Coronary artery (tissue), 2 donors: ENCODE results near the gene UPK1B.
"Not testable (repeated sequence)": the region's sequence is repeated elsewhere in the genome, so short reads cannot be mapped to it uniquely, and the experiment has no call there.

Experiments
- DNase-seq: peaks from one replicate; pipeline ENCODE4 v3.0.0-alpha.2; 2017; ENCODE audit warnings: low spot score
- H3K27ac ChIP-seq, 2 donors: fragments of 200-600 bp; sonication (generic); one replicate each; pipeline ENCODE4 v1.5.1; 2016 to 2019
- H3K4me3 ChIP-seq: fragments of 200-600 bp; sonication (generic); 2 replicates; pipeline ENCODE4 v1.5.1; 2016; ENCODE audit warnings: mild to moderate bottlenecking, moderate library complexity
- CTCF ChIP-seq: fragments of 200-600 bp; sonication (generic); IDR thresholded peaks from one replicate; pipeline ENCODE4 v1.5.1; 2019; ENCODE audit warnings: antibody characterized with exemption

The UPK1B gene

GRCh38 chr3:119157971-119158370, 15.4 kb upstream of the UPK1B start:
- H3K4me3 ChIP-seq = no peak overlapping the region
- H3K27ac ChIP-seq = no peak overlapping the region
- no peak for DNase-seq
- TF ChIP-seq CTCF = no peak

DNA sequence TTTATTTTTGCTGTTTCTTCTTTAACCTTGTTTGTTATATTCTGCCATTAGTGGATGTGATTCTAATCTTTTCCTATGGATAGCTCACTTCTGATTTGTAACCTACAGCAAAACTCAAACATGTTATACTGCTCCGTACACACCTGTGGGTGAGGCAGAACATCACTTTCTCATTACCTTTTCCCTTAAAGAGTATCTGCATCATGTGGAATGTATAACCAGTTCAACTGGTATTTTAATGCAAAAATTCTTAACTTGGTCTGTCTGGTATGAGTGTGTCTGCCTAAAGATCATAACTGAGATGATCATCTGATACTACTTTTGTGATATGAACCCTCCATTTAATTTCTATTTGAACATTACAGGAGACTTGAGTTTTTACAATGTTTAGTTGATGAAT, 13.0 kb upstream of the UPK1B start:
- DNase-seq = no peak
- Histone ChIP-seq H3K4me3 (no peak overlapping the region), H3K27ac (no peak overlapping the region)
- TF ChIP-seq CTCF = no peak

DNA sequence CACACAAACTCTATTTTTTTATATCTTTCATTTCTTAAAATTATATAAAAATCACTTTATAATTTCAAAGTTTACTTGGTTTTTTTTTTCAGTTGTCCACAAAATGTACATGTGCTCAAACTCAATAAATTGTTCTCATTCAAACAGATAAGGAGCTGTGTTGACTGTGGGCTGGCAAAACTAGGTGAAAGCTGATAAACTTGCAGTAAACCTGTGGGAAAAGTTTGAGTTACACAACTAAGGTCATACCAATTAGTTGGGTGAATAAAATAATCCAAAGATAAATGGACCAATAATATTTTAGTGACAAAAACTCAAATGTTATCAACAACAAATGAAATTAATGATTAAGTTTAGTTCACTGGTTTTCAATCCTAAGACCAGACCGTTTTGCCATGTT, 12.6 kb upstream of the UPK1B start:
- DNase-seq = no peak
- H3K27ac ChIP-seq = no peak overlapping the region
- H3K4me3 ChIP-seq = no peak overlapping the region
- TF ChIP-seq CTCF = no peak

DNA sequence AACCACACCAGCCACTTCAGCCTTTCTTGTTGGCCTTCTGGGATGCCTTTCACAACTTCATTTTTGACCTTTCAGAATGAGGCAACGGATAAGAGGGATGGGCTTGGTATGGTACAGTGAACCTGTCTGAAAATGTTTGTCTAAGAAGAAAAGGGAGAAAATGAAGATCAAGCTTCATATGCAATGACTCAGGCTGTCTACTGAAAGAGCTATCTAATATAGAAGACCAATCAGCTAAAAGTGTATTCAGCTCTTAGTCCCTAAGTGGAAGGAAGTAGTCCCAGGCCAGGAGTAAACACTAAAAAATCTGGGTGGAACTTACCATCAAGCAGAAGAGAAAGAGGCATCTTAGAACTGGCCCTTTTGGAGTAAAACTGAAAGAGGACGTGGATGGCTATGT, 12.2 kb upstream of the UPK1B start:
- H3K27ac ChIP-seq = no peak overlapping the region

GRCh38 chr3:119164745-119165144, 8.7 kb upstream of the UPK1B start:
- H3K4me3 ChIP-seq, DNase-seq, H3K27ac ChIP-seq: not testable (repeated sequence)

More for the DNA sequence above, 12.2 kb upstream of the UPK1B start:
- no peak for DNase-seq
- no peak for TF ChIP-seq CTCF
- H3K4me3 ChIP-seq = no peak overlapping the region

GRCh38 chr3:119170821-119171220, 2.6 kb upstream of the UPK1B start:
- Histone ChIP-seq H3K4me3 (no peak overlapping the region), H3K27ac (no peak overlapping the region)
- TF ChIP-seq CTCF = no peak
- no peak for DNase-seq

DNA sequence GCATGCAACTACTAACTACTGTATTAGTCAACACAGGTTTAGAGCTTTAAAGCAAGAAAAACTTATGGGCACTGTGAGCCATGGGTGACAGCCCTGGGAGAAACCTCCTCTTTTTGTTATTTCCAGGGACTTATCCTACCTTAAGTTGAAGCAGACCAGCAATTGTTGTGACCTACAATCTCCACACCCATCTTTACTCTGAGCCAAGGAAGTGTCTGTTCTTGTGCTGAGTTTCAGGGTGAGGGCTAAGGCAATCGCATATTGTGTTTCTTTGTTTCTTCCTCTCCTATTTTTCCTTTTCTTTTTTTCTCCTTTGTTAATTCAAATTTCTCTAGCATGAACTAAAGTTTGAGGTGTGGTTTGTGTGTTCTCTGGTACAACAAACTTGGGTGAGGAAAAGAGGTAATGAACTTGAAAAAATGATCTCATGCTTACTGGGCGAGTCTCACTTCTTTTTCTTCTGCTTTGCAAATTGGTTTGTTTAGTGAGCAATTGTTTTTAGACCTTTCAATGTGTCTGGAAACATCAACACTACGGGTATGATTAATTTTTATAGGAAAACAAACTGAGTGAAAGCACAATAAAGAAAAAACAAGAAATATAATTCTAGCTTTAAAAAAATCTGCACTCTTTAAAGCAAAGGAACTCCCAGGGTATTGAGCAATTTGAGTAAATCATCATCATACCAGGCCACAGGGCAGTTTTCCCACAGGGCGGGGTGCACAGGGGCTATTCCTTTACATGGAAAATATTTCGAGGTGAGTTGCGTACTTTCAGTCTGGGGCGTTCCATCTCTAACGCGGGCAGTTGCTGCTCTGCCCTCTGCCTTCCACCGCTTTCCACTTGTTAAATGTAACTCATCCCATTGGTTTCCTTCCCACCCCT, 2.7 kb downstream of the UPK1B start:
- no peak overlapping the region for H3K4me3 ChIP-seq
- H3K27ac ChIP-seq = no peak overlapping the region
- no peak for DNase-seq
- no peak for TF ChIP-seq CTCF
